ENCODE data around the gene ARHGAP32. TPM values are rescaled to one million over a fixed set of nuclear protein-coding genes. Genes with fewer than 3 reads are reported as not detected.

ARHGAP32 gene
- total RNA-seq, 4 donors from 2014 or later = 13.5 to 21.9 (median 20.2) TPM

DNA sequence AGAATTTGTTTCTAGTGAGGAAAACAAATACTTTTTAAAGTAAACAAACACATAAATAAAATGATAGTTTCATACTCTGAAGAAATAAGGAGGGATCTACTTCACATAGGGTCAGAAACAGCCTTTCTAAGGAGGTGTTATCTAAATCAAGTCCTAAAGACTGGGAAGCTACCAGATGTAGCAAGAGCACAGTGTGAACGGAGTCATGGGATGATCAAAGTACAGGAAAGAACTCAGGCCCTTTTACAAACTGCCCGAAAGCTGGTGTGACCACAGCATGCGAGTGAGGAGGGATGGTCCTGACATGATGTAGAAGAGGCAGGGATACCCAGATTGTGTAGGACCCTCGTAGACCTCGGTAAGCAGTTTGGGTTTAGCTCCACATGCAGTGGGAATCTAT lies 102.8 kb downstream of the ARHGAP32 start:
- WGBS, 2 donors = 95 to 96% methylated on average over 5 of the region's 5 CpGs
- intact Hi-C loops (cut with DNase I) = no loop called here
- Histone ChIP-seq H3K36me3 (no peaks in the 10 kb centered on the region), H3K4me3 (replicated peaks in 1 of 3) (no peak overlapping the region), H3K27me3 (no peaks in the 10 kb centered on the region), H3K27ac (no peak overlapping the region), H3K9me3 (no peaks in the 10 kb centered on the region), H3K4me1 (no peaks in the 10 kb centered on the region)
- TF ChIP-seq POLR2A (IDR thresholded peaks at IDR 0.05) = no peak
- TF ChIP-seq, protein P1, sequence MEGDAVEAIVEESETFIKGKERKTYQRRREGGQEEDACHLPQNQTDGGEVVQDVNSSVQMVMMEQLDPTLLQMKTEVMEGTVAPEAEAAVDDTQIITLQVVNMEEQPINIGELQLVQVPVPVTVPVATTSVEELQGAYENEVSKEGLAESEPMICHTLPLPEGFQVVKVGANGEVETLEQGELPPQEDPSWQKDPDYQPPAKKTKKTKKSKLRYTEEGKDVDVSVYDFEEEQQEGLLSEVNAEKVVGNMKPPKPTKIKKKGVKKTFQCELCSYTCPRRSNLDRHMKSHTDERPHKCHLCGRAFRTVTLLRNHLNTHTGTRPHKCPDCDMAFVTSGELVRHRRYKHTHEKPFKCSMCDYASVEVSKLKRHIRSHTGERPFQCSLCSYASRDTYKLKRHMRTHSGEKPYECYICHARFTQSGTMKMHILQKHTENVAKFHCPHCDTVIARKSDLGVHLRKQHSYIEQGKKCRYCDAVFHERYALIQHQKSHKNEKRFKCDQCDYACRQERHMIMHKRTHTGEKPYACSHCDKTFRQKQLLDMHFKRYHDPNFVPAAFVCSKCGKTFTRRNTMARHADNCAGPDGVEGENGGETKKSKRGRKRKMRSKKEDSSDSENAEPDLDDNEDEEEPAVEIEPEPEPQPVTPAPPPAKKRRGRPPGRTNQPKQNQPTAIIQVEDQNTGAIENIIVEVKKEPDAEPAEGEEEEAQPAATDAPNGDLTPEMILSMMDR (IDR thresholded peaks at IDR 0.05) = no peak
- DNase-seq = no peak

DNA sequence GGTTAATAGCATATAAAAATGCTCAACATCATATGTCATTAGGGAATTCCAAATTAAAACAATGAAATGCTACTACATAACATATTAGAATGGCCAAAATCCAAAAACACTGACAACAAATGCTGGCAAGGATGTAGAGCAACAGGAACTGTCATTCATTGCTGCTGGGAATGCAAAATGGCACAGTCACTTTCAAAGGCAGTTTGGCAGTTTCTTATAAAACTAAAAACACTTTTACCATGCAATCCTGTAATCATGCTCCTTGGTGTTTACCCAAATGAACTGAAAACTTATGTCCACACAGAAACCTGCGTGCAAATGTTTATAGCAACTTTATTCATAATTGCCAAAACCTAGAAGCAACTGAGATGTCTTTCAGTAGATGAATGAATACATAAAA lies 105.1 kb downstream of the ARHGAP32 start:
- no peak overlapping the region for H3K27ac ChIP-seq
- intact Hi-C loops (cut with DNase I) = no loop called here
- no peak for DNase-seq
- no peak overlapping the region for H3K4me3 ChIP-seq (replicated peaks in 1 of 3)
- no peaks in the 10 kb centered on the region for H3K36me3 ChIP-seq
- TF ChIP-seq, protein P1 (IDR thresholded peaks at IDR 0.05) = no peak
- no peak for TF ChIP-seq POLR2A (IDR thresholded peaks at IDR 0.05)
- no peaks in the 10 kb centered on the region for H3K27me3 ChIP-seq
- no peaks in the 10 kb centered on the region for H3K4me1 ChIP-seq
- H3K9me3 ChIP-seq = no peaks in the 10 kb centered on the region
- WGBS, 2 donors = 84 to 88% methylated on average over 1 of the region's 1 CpG

DNA sequence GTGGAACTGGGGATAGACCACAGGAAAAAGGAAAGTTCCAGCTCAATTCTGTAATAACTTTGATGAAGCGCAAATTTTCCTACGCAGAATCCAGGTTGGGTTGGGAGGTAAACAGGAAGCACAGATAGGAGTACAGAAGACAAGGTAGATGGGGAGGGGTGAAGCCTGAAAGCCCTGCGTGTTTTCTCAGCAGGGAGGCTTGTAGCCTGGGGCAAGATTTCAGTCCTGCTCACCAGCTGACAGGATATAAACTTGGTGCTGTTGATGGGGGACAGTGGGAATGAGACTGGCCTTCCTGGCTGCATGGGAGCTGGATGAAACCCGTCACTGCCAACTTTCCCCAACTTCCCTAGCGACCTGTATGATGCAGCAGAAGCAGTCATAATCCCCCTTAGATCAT lies 114.9 kb downstream of the ARHGAP32 start:
- TF ChIP-seq, protein P1 (IDR thresholded peaks at IDR 0.05) = no peak
- TF ChIP-seq POLR2A (IDR thresholded peaks at IDR 0.05) = no peak
- no peak overlapping the region for H3K4me3 ChIP-seq (replicated peaks in 1 of 3)
- H3K27ac ChIP-seq = no peak overlapping the region
- H3K9me3 ChIP-seq = no peaks in the 10 kb centered on the region
- no peaks in the 10 kb centered on the region for H3K4me1 ChIP-seq
- no peaks in the 10 kb centered on the region for H3K36me3 ChIP-seq
- WGBS, 2 donors = 72 to 83% methylated on average over 4 to 5 of the region's 5 CpGs
- no peaks in the 10 kb centered on the region for H3K27me3 ChIP-seq
- DNase-seq = no peak
- intact Hi-C loops (cut with DNase I) = no loop called here

DNA sequence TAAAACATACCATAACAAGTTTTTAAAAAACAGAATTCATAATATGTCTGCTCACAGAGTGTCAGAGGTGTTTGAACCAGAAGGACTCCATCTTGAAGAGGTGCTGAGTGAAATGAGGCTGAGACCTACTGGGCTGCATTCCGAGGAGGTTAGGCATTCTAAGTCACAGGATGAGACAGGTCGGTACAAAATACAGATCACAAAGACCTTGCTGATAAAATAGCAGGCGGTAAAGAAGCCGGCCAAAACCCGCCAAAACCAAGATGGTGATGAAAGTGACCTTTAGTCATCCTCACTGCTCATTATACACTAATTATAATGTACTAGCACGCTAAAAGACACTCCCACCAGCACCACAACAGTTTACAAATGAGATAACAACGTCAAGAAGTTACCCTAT lies 116.4 kb downstream of the ARHGAP32 start:
- no peaks in the 10 kb centered on the region for H3K4me1 ChIP-seq
- intact Hi-C loops (cut with DNase I) = no loop called here
- H3K9me3 ChIP-seq = no peaks in the 10 kb centered on the region
- TF ChIP-seq, protein P1 (IDR thresholded peaks at IDR 0.05) = no peak
- TF ChIP-seq POLR2A (IDR thresholded peaks at IDR 0.05) = no peak
- 88 to 94% methylated on average over 7 of the region's 7 CpGs for WGBS, 2 donors
- DNase-seq = no peak
- no peaks in the 10 kb centered on the region for H3K36me3 ChIP-seq
- H3K27ac ChIP-seq = no peak overlapping the region
- no peak overlapping the region for H3K4me3 ChIP-seq (replicated peaks in 1 of 3)
- H3K27me3 ChIP-seq = no peaks in the 10 kb centered on the region

DNA sequence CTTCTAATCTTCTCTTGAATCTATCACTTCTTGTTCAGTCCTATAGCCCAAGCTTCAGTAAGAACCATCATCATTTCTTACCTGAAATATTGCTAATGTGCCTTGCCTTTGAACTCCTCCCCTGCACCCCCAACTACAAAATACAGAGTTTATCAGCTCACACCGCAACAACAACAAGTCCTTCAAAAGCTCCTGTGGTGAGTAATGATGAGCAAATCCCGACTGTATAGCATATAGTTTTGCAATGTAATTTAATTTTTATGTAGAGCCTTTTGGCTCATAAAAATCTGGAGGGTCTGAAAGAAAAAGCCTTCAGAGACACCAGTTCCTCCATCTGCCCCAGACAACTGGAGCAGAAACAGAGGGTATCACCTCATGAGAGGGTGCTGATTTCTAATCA lies 124.7 kb downstream of the ARHGAP32 start:
- no peaks in the 10 kb centered on the region for H3K36me3 ChIP-seq
- TF ChIP-seq POLR2A (IDR thresholded peaks at IDR 0.05) = no peak
- TF ChIP-seq, protein P1 (IDR thresholded peaks at IDR 0.05) = no peak
- H3K4me1 ChIP-seq = no peaks in the 10 kb centered on the region
- 93 to 95% methylated on average over 2 of the region's 2 CpGs for WGBS, 2 donors
- no peak overlapping the region for H3K27ac ChIP-seq
- DNase-seq = no peak
- intact Hi-C loops (cut with DNase I) = no loop called here
- H3K4me3 ChIP-seq (replicated peaks in 1 of 3) = no peak overlapping the region
- no peaks in the 10 kb centered on the region for H3K9me3 ChIP-seq
- no peaks in the 10 kb centered on the region for H3K27me3 ChIP-seq

Data from thyroid gland (tissue), 4 donors.